ENCODE measurements around the gene L3MBTL3. TPM values are rescaled to one million over a fixed set of nuclear protein-coding genes. Genes with fewer than 3 reads are reported as not detected.

L3MBTL3 gene
- total and polyA plus RNA-seq, 2 experiments from 2014 or later = 8.7 to 11.2 TPM

DNA sequence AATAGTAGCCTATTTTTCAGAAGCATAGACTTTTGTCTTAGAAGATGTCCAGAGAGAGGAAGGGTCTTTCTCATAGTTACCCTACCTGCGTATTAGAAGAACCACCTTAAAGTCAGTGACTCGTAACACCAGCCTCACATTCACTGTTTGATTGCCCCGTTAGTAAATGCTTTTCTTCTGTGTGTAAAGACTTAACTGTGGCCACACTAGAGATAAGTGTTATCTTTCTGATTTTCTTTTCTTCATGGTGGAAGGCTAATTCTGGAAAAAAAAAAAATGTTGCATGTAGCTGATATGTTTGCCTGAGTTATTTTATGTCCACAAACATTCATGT lies 120.5 kb downstream of the L3MBTL3 start:
- Histone ChIP-seq H3K79me2 (replicated peaks; ENCODE audit: insufficient read depth) (no peaks in the 10 kb centered on the region), H3K4me2 (no peak overlapping the region), H3K9me2 (ENCODE audit: insufficient read depth) (no peaks in the 10 kb centered on the region), H3K27ac (ENCODE audit: low read depth) (no peak overlapping the region), H3F3A (replicated peaks; ENCODE audit: low read depth) (no peaks in the 10 kb centered on the region), H3K36me3 (ENCODE audit: insufficient read depth) (no peaks in the 10 kb centered on the region), H3K4me1 (ENCODE audit: insufficient read depth) (0 out of 2 replicates have a peak, but pooled peaks cover 3% of the 10 kb centered on the region), H3K27me3 (ENCODE audit: insufficient read depth) (no peaks in the 10 kb centered on the region), H3K4me3 (no peak overlapping the region), H2AFZ (no peak overlapping the region), H4K20me1 (replicated peaks; ENCODE audit: insufficient read depth) (no peaks in the 10 kb centered on the region)
- ATAC-seq (no peak), DNase-seq (ENCODE audit: low spot score) (no peak)
- Mint-ChIP-seq H3K4me3 (no peak overlapping the region), H3K4me1 (peaks cover 14% of the 10 kb centered on the region), H3K9me3 (no peaks in the 10 kb centered on the region), H3K27me3 (ENCODE audit: insufficient read depth, low read depth, poor library complexity) (no peaks in the 10 kb centered on the region), H3K27ac (no peak overlapping the region), H3K36me3 (ENCODE audit: low read depth) (peaks cover 2% of the 10 kb centered on the region; the same call in 1 of the 3 replicates)
- no peak for TF ChIP-seq STAT1 (IDR thresholded peaks at IDR 0.05; ENCODE audit: unreplicated experiment)
- no peak for TF ChIP-seq EZH2phosphoT487 (IDR thresholded peaks at IDR 0.05; ENCODE audit: unreplicated experiment)
- TF ChIP-seq POLR2AphosphoS5 (IDR thresholded peaks at IDR 0.05; ENCODE audit: low read depth) = no peak
- no peak for TF ChIP-seq ZNF331 (CRISPR knock-in tag; IDR thresholded peaks at IDR 0.05; ENCODE audit: low read depth)
- TF ChIP-seq, protein P1, sequence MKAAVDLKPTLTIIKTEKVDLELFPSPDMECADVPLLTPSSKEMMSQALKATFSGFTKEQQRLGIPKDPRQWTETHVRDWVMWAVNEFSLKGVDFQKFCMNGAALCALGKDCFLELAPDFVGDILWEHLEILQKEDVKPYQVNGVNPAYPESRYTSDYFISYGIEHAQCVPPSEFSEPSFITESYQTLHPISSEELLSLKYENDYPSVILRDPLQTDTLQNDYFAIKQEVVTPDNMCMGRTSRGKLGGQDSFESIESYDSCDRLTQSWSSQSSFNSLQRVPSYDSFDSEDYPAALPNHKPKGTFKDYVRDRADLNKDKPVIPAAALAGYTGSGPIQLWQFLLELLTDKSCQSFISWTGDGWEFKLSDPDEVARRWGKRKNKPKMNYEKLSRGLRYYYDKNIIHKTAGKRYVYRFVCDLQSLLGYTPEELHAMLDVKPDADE (IDR thresholded peaks at IDR 0.05) = no peak
- TF ChIP-seq ZNF114 (CRISPR knock-in tag; IDR thresholded peaks at IDR 0.05) = no peak
- no peak for TF ChIP-seq EZH2 (IDR thresholded peaks at IDR 0.05; ENCODE audit: low read depth, unreplicated experiment)
- no peak for TF ChIP-seq JUNB (IDR thresholded peaks at IDR 0.05; ENCODE audit: unreplicated experiment)

DNA sequence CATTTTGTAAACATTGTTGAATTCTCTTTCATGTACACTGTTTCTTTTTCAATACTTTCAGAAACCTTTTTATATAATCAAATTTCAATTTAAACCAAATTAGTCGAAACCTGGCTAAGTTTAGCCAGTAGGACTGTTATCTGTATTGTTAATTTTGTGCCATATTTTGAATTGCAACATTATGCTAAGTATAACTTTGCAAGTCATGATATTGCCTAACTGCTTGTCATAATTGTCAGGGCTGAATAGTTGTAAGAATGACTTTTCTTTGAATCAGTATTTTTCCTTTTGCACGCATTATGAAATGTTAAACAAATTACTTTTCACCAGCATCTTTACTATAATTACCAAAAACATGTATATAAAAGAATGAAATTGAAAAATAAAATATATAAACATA lies 121.7 kb downstream of the L3MBTL3 start:
- no peaks in the 10 kb centered on the region for H3K9me3 Mint-ChIP-seq
- H3K4me1 Mint-ChIP-seq = peaks cover 14% of the 10 kb centered on the region
- no peak overlapping the region for H3K4me3 Mint-ChIP-seq
- no peaks in the 10 kb centered on the region for H3K27me3 Mint-ChIP-seq (ENCODE audit: insufficient read depth, low read depth, poor library complexity)
- no peak for ATAC-seq
- H3K4me2 ChIP-seq = no peak overlapping the region
- no peaks in the 10 kb centered on the region for H3K36me3 ChIP-seq (ENCODE audit: insufficient read depth)
- no peaks in the 10 kb centered on the region for H3K79me2 ChIP-seq (replicated peaks; ENCODE audit: insufficient read depth)
- no peak overlapping the region for H2AFZ ChIP-seq
- no peaks in the 10 kb centered on the region for H3K27me3 ChIP-seq (ENCODE audit: insufficient read depth)
- no peak for DNase-seq (ENCODE audit: low spot score)
- no peak overlapping the region for H3K4me3 ChIP-seq
- H3F3A ChIP-seq (replicated peaks; ENCODE audit: low read depth) = no peaks in the 10 kb centered on the region
- H3K27ac ChIP-seq (ENCODE audit: low read depth) = no peak overlapping the region
- H3K4me1 ChIP-seq (ENCODE audit: insufficient read depth) = 0 out of 2 replicates have a peak, but pooled peaks cover 3% of the 10 kb centered on the region
- H3K9me2 ChIP-seq (ENCODE audit: insufficient read depth) = no peaks in the 10 kb centered on the region
- no peaks in the 10 kb centered on the region for H4K20me1 ChIP-seq (replicated peaks; ENCODE audit: insufficient read depth)
- peaks cover 2% of the 10 kb centered on the region; the same call in 1 of the 3 replicates for H3K36me3 Mint-ChIP-seq (ENCODE audit: low read depth)
- no peak overlapping the region for H3K27ac Mint-ChIP-seq
- TF ChIP-seq EZH2phosphoT487 (IDR thresholded peaks at IDR 0.05; ENCODE audit: unreplicated experiment) = no peak
- TF ChIP-seq, protein P2, sequence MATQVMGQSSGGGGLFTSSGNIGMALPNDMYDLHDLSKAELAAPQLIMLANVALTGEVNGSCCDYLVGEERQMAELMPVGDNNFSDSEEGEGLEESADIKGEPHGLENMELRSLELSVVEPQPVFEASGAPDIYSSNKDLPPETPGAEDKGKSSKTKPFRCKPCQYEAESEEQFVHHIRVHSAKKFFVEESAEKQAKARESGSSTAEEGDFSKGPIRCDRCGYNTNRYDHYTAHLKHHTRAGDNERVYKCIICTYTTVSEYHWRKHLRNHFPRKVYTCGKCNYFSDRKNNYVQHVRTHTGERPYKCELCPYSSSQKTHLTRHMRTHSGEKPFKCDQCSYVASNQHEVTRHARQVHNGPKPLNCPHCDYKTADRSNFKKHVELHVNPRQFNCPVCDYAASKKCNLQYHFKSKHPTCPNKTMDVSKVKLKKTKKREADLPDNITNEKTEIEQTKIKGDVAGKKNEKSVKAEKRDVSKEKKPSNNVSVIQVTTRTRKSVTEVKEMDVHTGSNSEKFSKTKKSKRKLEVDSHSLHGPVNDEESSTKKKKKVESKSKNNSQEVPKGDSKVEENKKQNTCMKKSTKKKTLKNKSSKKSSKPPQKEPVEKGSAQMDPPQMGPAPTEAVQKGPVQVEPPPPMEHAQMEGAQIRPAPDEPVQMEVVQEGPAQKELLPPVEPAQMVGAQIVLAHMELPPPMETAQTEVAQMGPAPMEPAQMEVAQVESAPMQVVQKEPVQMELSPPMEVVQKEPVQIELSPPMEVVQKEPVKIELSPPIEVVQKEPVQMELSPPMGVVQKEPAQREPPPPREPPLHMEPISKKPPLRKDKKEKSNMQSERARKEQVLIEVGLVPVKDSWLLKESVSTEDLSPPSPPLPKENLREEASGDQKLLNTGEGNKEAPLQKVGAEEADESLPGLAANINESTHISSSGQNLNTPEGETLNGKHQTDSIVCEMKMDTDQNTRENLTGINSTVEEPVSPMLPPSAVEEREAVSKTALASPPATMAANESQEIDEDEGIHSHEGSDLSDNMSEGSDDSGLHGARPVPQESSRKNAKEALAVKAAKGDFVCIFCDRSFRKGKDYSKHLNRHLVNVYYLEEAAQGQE (IDR thresholded peaks at IDR 0.05; ENCODE audit: unreplicated experiment) = no peak
- TF ChIP-seq, protein P3, sequence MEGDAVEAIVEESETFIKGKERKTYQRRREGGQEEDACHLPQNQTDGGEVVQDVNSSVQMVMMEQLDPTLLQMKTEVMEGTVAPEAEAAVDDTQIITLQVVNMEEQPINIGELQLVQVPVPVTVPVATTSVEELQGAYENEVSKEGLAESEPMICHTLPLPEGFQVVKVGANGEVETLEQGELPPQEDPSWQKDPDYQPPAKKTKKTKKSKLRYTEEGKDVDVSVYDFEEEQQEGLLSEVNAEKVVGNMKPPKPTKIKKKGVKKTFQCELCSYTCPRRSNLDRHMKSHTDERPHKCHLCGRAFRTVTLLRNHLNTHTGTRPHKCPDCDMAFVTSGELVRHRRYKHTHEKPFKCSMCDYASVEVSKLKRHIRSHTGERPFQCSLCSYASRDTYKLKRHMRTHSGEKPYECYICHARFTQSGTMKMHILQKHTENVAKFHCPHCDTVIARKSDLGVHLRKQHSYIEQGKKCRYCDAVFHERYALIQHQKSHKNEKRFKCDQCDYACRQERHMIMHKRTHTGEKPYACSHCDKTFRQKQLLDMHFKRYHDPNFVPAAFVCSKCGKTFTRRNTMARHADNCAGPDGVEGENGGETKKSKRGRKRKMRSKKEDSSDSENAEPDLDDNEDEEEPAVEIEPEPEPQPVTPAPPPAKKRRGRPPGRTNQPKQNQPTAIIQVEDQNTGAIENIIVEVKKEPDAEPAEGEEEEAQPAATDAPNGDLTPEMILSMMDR (conservative IDR thresholded peaks at IDR 0.05; ENCODE audit: low read depth in 2 of 2) = no peak
- TF ChIP-seq, protein P1 (IDR thresholded peaks at IDR 0.05) = no peak
- no peak for TF ChIP-seq ZNF114 (CRISPR knock-in tag; IDR thresholded peaks at IDR 0.05)
- TF ChIP-seq CREB1 (CRISPR knock-in tag; IDR thresholded peaks at IDR 0.05; ENCODE audit: low read depth) = no peak
- no peak for TF ChIP-seq NANOG (IDR thresholded peaks at IDR 0.05; ENCODE audit: borderline replicate concordance)

Data from GM23338 (cell line).